Left renal pelvis (tissue), 4 donors: ENCODE measurements around the gene CLDND2. TPM values are rescaled to one million over a fixed set of nuclear protein-coding genes. Genes with fewer than 3 reads are reported as not detected.

Experiments
- DNase-seq, 4 donors: peaks; one replicate each; pipeline ENCODE4 v3.0.0-alpha.2; 2013; ENCODE audit warnings: low read depth in 4 of 4, low spot score in 3 of 4
- polyA plus RNA-seq, 4 donors: library from polyadenylated mRNA; unstranded; fragments of 120-200 nt; gene quantifications; one replicate each; pipeline ENCODE4 v1.2.1, GENCODE V29; 2013; ENCODE audit not compliant: insufficient read length in 4 of 4

CLDND2 gene
- polyA plus RNA-seq, 4 donors = 1.6 to 3.5 (median 1.9) TPM

DNA sequence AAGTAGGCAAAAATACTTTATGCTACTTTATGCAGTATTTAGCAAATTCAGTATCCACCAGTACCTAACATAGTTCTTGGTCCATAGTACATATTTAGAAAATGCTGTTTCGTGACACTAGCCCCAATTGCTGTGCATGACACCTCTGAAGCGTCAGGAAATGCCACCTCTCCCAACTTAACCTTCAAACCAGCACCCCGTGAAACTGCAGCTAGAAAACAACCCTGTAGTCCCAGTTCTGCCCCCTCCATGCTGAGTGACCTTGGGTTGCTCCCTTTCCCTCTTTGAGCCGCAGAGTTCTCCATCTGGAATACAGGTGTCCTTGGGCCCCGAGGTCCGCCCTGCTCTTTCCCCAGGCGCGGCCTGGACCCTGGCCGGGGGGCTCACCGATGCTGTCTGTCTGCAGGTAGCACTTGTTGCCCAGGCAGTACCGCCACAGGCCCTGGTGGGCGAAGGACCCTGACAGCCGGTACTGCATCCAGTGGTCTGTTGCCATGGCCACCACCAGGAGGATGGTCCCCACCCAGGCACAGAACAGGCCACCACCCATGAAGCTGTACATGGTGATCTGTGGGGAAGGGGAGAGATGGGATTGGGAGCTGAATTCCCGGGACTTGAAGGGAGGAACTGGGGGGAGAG lies 18.2 kb upstream of the CLDND2 start:
- no peak for DNase-seq

DNA sequence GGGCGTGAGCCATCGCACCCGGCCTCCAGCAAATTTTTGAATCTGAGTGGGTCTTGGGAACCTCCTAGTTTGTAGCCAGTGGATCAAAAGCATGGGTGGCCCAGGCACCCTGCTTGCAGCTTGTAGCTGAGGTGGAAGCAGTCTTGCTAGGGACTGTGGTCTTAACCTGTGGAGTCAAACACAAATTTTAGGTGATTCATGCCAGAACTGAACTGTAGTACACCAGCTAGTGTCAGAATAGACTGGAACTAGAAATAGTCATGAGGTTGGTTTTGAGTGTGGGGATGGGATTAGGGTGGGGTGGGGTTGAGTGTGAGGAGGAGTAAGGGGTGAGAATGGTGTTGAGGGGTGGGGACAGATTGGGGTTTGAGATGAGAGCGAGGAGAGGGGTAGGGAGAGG lies 13.2 kb upstream of the CLDND2 start:
- DNase-seq = no peak

DNA sequence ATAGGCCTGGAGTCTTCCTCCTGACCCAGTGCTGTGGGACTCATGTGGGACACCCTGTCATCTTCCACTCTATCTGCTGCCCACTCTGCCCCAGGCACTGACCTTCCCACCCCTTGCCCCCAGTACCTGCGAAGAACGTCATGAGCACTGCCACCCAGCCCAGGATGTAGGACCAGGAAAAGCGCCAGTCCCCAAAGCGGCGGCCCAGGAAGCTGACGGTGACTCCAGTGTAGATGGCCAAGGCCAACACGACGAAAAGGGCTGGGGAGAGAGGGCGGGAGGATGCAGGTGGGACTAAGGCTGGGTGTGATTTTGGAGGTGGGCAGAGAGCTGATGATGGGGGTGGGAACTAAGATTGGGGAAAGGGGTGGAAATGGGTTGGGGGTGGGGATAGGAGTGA lies 11.6 kb upstream of the CLDND2 start:
- DNase-seq = no peak

DNA sequence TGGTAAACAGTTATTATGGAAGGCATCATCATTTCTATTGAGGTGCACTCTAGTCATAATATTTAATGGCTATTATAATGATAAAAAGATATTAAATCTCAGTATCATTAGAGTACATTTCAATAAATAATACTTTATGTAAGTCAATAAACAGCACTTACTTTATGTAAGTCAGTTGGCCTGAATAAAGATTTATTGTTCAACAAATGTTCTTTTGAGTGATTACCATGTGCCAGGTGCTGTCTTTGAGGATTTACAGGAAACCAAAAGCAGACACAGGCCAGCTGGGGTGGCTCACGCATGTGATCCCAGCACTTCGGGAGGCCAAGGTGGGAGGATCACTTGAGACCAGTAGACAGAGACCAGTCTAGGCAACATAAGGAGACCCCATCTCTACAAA lies 8.6 kb upstream of the CLDND2 start:
- DNase-seq = no peak

DNA sequence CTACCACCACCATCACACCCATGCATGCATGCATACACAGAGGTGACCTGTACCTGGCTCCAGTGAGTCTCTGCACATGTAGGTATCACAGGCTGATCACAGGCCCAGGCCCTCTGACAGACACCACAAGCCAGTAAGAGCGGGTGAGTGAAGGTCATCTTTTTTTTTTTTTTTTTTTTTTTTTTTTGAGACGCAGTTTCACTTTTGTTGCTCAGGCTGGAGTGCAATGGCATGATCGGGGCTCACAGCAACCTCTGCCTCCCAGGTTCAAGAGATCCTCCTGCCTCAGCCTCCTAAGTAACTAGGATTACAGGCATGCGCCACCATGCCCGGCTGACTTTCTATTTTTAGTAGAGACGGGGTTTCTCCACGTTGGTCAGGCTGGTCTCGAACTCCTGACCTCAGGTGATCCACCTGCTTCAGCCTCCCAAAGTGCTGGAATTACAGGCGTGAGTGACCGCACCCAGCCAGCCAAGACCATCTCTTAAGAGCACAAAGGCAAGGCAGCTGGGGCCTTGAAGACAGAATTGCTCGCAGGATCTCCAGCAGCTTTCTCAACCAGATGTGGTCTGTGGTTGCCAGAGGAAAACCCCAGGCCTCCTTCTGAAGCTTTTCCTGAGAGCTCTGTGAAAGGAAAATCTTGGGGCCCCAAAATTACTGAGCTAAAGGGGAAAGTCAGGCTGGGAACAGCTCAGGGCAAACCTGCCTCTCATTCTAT lies 6.9 kb upstream of the CLDND2 start:
- no peak for DNase-seq

DNA sequence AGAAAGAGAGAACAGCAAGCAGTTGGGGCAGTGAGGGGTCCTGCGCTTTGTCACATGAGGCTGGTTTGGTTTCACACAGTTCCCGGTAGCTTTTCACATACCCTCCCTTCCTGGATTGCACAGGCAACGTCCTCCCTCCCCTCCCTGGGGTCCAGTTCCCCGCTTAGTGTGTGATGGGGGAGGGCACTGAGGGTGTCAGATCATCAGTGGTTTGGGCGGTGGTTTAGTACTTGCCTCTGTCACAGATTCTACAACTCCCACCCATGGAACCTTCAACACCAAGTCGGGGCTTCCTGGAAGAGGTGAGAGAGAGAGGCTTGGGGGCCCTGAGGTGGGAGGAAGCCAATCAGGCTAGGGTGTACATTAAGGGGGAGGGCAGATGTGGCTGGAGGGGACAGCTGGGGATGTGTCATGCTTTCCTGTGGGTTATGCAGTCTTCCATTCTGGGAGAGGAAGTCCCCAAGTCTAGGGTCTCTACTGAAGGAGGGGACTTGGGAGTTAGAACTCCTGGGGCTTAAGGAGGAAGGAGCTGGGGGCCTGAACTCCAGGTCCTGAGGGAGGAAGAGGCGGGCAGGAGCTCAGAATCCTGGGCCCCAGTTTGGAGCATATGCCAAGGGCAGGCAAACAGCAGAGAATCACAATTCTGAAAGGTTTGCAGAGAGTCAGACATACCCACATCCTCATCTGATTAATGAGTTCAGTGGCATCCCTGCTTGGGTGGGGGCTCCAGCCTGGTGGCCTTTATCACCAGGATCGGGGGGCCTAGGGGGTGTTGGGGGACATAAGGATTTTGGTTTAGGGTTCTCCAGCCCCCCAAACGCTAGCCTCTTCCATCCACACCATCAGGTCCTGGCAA lies 4.1 kb upstream of the CLDND2 start, which contains the start of gene NKG7:
TSS of gene NKG7 (minus strand) at position 6 of the 856 bp plus-strand sequence. CDS start 119 bp downstream, outside the sequence.
- DNase-seq = no peak

DNA sequence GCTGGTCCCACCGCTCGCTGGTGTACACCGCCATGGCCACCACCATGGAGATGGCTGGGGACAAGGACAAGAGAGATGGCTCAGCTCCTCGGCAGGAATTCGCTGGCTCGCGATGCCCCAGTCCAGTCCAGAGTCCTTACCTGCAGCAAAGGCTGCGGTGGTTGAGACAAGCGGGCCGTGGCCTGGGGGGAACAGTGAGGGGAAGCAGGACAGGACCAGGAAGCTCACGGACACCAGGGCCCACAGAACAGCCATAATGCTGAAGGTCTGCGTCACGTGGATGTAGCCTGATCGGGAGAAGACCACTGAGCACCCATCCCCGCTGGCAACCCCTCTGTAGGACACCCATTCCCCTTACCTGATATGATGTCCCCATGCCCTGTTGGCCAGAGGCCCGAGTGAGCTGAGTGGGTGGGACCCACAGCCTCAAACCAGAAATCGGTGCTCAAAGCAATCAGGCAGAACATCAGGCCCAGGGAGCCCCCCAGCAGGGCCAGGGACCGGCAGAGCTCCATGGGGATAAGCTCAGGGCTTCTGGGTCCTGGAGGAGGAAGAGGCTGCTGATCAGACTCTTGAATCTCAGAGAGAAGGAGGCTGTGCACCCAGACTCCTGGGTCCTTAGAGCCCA lies 3.3 kb upstream of the CLDND2 start:
- no peak for DNase-seq

DNA sequence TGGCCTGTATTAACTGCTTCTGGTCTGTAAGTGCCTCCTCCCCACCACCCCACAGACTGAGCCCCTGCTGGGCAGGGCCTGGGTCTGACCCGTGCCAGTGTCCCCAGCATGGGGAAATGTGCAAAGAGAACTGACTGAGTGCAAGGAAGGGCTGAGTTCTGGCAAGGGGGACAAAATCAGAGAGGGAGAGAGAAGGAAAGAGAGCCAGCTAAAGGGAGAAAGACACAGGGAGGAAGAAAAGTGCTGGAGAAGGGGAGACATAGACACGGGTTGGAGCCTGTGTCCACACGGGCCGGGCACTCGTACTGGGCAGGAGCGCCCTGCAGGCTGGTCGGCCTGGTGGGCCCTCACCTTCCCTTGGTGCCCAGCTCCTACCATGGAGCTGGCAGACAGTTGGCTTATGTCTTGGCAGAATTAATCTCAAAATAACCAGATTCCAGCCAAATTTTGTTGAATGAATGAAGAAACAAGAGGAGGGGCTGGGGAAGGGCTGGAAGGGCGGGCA lies 2.4 kb upstream of the CLDND2 start:
- no peak for DNase-seq

DNA sequence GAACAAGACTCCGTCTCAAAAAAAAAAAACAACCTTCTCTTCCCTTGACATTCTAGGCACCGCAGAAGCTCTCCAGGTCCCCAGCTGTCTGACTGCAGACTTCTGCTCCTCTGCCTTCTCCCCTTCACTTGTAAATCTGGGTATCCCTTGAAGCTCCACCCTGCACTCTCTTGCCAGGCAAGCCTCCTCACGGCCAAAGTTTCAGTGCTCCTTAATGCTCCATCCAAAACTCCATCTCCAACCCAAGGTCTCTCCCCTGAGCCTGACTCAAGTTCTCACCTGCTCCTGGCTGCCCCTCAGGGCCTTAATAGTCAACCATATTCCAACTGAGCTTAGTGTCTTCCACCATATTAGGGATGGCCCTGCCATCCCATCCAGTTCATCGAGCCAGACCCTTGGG lies 1.4 kb upstream of the CLDND2 start:
- no peak for DNase-seq

DNA sequence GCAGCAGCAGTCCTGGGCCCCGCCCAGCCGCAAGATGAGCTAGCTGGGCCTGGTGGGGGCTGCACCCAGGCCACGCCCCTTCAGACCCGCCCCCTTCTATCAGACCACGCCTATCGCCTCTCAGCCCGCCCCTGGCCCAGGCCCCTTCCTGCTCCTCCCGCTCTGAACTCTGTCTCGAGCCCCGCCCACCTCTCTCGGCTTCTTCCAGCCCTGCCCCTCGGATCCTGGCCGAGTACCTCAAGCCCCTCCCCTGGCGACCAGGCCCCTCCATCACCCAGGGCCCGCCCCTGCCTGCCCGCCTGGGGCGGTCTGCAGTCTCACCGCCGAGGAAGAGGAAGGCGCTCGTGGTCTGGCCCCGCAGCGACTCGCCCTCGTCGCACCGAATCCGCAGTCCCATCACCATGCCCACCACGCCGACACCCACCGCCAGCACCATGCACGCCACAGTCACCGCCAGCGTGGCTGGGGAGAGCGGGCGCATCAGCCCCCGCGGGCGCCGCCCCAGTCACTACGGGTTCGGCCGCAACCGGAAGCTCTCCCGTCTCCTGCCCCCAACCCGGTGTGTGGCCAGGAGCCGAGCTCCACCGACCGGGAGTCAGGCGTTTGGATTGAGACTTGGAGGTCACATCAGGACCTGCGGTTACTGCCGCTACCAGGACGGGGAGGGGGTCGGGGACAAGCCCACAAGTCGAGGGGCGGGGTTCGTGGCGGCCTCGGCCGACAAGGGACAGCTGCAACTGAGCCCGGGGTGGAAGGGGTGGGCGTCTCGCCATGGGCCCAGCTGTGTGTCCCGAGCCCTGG lies 1.0 kb downstream of the CLDND2 start:
- DNase-seq = peak; percentile 95 to 97 (median 96)

DNA sequence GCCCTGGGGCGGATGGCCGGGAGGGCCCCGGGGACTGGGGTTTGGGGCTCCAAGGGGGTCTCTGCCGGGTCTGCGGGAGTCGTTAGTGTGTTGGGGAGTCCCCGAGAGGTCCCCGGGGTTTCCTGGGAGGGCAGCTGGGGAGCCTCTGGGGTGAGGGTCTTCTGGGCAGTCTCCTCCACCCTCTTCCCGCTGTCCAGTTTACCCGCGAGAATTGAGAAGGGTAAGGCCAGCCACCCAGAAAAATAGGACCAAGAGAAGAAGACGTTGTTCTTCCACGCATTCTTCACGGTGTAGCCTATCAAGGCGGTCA lies 1.6 kb downstream of the CLDND2 start:
- DNase-seq = no peak

DNA sequence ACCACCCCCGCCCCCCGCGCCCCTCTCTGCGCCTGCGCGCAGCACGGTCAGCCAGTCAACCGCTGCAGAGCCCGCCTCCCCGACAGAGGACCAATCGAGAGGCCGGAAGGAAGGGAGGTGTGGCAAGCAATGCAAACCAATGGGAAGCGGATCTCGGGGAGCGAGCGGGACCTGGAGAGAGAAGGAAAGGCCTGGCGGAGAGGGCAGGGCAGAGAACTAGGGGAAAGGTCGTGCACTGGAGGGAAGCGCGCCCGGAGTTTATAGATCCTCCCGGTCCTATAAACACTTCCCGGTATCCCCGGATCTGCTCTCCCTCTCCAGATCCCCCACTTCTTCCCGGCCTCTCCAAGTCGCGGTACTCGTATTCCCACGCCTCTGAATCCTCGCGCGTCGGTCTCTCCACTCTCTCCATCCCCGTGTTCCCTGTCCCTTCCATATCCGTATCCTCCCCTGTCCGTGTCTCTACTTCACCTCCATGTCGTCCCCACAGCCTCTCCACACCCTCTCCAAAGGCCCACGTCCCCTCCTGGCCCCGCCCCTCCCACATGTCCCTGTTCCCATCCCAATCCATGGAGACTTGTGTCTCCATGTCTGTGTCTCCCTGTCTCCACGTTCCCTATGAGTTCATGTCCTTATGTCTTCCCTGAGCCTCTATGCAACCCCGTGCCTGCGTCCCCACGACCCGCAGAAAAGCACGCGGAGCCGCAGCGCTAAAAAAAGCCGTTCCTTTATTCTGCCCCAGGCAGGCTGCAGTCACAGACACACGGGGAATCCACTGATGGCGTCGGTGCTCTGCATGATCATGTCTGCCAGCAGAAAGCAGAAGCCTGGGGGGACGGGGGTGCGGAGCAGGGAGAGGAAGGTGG lies 2.2 kb downstream of the CLDND2 start:
- peak; percentile 88 to 97 (median 95) for DNase-seq

DNA sequence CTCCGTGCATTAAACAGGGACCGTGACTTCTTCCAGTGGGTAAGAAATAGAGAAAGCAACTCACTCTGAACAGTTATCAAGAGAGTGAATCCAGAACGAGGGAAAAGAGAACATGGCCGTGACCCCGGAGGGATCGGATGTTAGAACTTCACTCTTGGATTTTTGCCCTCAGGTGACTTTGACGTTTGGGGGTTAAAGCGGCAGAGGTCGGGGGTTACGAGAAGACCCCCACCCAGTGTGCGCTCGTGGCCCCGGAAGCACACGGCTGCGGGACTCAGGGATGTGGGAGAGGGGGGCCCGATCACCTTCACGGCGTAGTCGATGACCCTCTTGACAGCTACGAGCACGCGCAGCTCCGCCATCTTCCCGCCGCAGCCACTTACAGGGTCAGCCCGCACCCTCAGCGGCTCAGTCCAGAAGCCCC lies 2.8 kb downstream of the CLDND2 start, which contains the start of gene ETFB:
TSS of gene ETFB (minus strand) at position 424 of the 424 bp plus-strand sequence. CDS start at position 362, 62 bp downstream.
- DNase-seq = no peak

DNA sequence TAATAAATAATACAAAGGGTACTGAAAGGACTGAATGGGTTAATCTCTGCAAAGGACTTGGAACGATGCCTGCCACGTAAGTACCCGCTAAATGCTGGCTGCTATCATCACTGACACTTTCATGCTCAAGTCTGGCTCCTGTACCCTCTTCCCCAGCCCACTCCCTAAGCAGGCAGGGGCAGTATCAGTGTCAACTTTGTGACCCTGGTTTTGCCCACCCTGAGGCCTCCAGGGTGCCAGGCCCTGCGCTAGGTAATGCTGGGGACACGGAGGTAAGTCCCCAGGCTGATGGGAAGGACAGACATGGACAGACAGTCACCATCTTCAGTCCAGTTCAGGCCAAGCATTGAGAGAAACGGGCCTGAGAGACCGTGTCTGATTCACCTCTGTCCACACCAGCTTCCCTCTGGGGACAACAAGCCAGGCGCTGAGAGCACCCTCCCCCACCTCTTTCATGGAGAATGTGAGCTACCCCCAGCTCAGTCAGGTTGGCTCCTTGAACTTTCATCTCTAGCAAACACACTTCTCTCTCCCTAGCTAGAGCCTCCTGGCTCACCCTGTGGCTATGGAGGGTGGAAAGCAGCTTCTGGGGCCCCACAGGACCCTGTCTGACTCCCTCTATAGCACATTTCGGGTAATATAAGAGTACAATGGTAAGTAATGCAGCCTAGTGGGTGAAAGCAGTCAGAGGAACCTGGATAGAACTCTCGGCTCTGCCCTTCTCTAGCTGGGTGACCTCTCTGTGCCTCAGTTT lies 3.4 kb downstream of the CLDND2 start:
- DNase-seq = no peak

DNA sequence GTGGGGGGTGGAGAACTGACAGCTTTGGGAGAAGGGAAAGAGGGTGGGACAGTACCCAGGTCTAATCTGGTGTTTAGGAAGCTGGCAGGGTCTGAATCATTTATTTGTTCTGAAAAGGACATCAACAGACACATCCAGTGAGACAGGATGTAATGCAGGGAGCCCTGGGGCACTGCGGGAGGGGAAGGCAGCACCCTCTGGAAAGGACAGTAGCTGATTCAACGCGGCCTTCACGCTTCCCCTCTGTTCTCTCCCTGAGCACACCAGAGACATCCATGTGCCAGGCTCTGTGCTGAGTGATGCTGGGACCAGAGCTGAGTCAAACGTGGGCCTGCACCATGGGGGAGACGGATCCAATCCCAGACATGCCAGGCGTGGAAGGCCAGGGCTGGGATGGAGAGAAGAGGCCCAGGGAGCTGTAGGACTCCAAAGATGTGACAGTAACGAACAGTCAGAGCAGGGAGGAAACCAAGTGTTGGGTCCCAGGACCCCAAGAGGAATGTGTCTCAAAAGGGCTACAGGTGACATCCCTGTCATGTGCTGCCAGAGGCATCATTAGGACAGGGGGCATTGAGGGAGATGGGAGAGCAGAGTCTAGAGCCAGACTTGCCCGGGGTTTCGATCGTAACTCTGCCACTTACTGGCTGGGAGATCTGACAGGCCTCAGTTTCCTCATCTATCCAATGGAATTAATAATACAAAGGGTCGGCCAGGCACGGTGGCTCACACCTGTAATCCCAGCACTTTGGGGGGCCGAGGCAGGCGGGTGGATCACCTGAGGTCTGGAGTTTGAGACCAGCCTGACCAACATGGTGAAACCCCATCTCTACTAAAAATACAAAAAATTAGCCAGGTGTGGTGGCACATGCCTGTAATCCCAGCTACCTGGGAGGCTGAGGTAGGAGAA lies 4.3 kb downstream of the CLDND2 start:
- DNase-seq = no peak

DNA sequence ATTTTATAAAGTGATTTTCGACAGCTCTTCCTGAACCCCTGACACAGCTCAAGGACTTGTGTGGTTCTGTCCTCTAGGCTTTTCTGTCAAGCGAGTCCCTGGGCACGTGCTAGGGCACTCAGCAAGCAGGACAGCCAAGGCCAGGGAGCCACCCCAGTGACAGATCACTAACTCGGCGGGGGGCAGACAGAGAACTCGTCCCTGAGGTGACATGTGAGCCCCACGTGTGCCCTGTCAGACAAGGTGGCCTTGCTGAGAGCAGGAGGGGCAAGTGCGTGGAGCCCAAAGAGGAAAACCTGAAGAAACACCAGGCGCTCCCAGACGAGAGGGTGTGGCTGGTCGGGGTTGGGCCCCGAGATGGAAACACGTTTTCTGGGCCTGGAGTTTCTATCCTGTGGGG lies 7.6 kb downstream of the CLDND2 start:
- no peak for DNase-seq

DNA sequence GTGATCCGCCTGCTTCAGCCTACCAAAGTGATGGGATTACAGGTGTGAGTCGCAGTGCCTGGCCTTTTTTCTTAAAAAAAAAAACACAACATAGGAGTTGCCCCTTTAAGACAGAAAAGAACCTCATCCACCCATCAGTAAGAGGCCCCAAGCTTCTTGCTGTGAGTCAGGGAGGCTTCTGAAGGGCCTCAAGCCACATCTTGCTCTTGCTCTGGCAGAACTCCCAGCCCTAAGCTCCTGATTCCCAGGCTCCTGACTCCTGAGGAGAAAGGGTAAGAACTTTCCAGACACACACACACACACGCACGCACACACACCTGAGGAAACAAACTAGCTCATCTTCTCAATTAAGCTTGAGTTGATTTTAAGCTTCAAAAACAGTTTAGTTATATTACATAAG lies 9.5 kb downstream of the CLDND2 start:
- DNase-seq = no peak
